ENCODE results near the gene CDK6.

The CDK6 gene

GRCh38 chr7:92576296-92576695, 260.1 kb downstream of the CDK6 start:
- Histone ChIP-seq H4K8ac (ENCODE audit: low read depth, low read length) (no peak overlapping the region), H2BK5ac (ENCODE audit: low read length) (no peak overlapping the region), H3K4me2 (ENCODE audit: insufficient read depth, low read length, poor library complexity, severe bottlenecking) (no peak overlapping the region), H3K18ac (ENCODE audit: low read length) (no peak overlapping the region), H2BK12ac (ENCODE audit: low read length) (no peak overlapping the region), H3K36me3 (replicated peaks in 1 of 2; ENCODE audit: control insufficient read depth in 2 of 2, insufficient read depth in 2 of 2, low read length in 2 of 2) (peaks cover 12 to 97% of the 10 kb centered on the region in 2 donors), H3K79me1 (ENCODE audit: low read depth, low read length) (no peaks in the 10 kb centered on the region), H3K9me3 (replicated peaks in 1 of 2; ENCODE audit: control insufficient read depth in 2 of 2, insufficient read depth in 1 of 2, low read depth in 1 of 2, low read length in 2 of 2) (no peaks in the 10 kb centered on the region), H3K4me3 (ENCODE audit: low read length in 2 of 2) (no peak overlapping the region), H2AK5ac (ENCODE audit: low read depth, low read length) (no peak overlapping the region), H3K27me3 (ENCODE audit: control insufficient read depth in 3 of 3, insufficient read depth in 3 of 3, low read depth in 1 of 3, low read length in 3 of 3) (no peaks in the 10 kb centered on the region), H3K4ac (ENCODE audit: low read length) (no peak overlapping the region), H3K23ac (ENCODE audit: low read depth, low read length, poor library complexity) (no peak overlapping the region), H3K14ac (ENCODE audit: low read length) (no peak overlapping the region), H2BK15ac (ENCODE audit: low read length) (no peak overlapping the region), H2BK120ac (ENCODE audit: low read depth, low read length) (no peak overlapping the region), H2AFZ (ENCODE audit: low read length) (no peak overlapping the region), H3K27ac (replicated peaks; ENCODE audit: low read length) (no peak overlapping the region), H3K4me1 (ENCODE audit: control insufficient read depth in 2 of 2, insufficient read depth in 1 of 2, low read depth in 1 of 2, low read length in 2 of 2) (no peaks in the 10 kb centered on the region), H4K91ac (ENCODE audit: low read depth, low read length, poor library complexity) (no peak overlapping the region), H3K9ac (ENCODE audit: low read depth, low read length, poor library complexity) (no peak overlapping the region)
- no CpG with 5 or more reads among the region's 3 CpGs for WGBS, 2 donors (ENCODE audit: extremely low coverage in 2 of 2, insufficient read length in 2 of 2, insufficient replicate concordance in 1 of 2)
- DNase-seq (ENCODE audit: low spot score) = no peak

- Histone ChIP-seq H3K79me1 (ENCODE audit: low read depth, low read length) (peaks cover 1% of the 10 kb centered on the region), H2BK120ac (ENCODE audit: low read depth, low read length) (no peak overlapping the region), H3K4me3 (ENCODE audit: low read length in 2 of 2) (no peak overlapping the region), H3K27me3 (ENCODE audit: control insufficient read depth in 3 of 3, insufficient read depth in 3 of 3, low read depth in 1 of 3, low read length in 3 of 3) (no peaks in the 10 kb centered on the region), H3K9ac (ENCODE audit: low read depth, low read length, poor library complexity) (no peak overlapping the region), H3K18ac (ENCODE audit: low read length) (no peak overlapping the region), H2BK5ac (ENCODE audit: low read length) (no peak overlapping the region), H2BK12ac (ENCODE audit: low read length) (no peak overlapping the region), H3K9me3 (replicated peaks in 1 of 2; ENCODE audit: control insufficient read depth in 2 of 2, insufficient read depth in 1 of 2, low read depth in 1 of 2, low read length in 2 of 2) (no peaks in the 10 kb centered on the region), H3K27ac (replicated peaks; ENCODE audit: low read length) (no peak overlapping the region), H2AK5ac (ENCODE audit: low read depth, low read length) (no peak overlapping the region), H4K91ac (ENCODE audit: low read depth, low read length, poor library complexity) (no peak overlapping the region), H3K4me2 (ENCODE audit: insufficient read depth, low read length, poor library complexity, severe bottlenecking) (no peak overlapping the region), H3K36me3 (replicated peaks in 1 of 2; ENCODE audit: control insufficient read depth in 2 of 2, insufficient read depth in 2 of 2, low read length in 2 of 2) (peaks cover 13 to 95% of the 10 kb centered on the region in 2 donors), H3K23ac (ENCODE audit: low read depth, low read length, poor library complexity) (no peak overlapping the region), H2AFZ (ENCODE audit: low read length) (no peak overlapping the region), H4K8ac (ENCODE audit: low read depth, low read length) (no peak overlapping the region), H2BK15ac (ENCODE audit: low read length) (no peak overlapping the region), H3K4me1 (ENCODE audit: control insufficient read depth in 2 of 2, insufficient read depth in 1 of 2, low read depth in 1 of 2, low read length in 2 of 2) (no peaks in the 10 kb centered on the region), H3K4ac (ENCODE audit: low read length) (no peak overlapping the region), H3K14ac (ENCODE audit: low read length) (no peak overlapping the region)
- no peak for DNase-seq (ENCODE audit: low spot score)
- WGBS, 2 donors (ENCODE audit: extremely low coverage in 2 of 2, insufficient read length in 2 of 2, insufficient replicate concordance in 1 of 2) = no CpG with 5 or more reads among the region's 4 CpGs
These were observed 267.2 kb downstream of the CDK6 start for GRCh38 chr7:92569137-92569536.

GRCh38 chr7:92567460-92567859, 268.9 kb downstream of the CDK6 start:
- peaks cover 10 to 95% of the 10 kb centered on the region in 2 donors for H3K36me3 ChIP-seq (replicated peaks in 1 of 2; ENCODE audit: control insufficient read depth in 2 of 2, insufficient read depth in 2 of 2, low read length in 2 of 2)
- no peak overlapping the region for H2AK5ac ChIP-seq (ENCODE audit: low read depth, low read length)
- no peaks in the 10 kb centered on the region for H3K9me3 ChIP-seq (replicated peaks in 1 of 2; ENCODE audit: control insufficient read depth in 2 of 2, insufficient read depth in 1 of 2, low read depth in 1 of 2, low read length in 2 of 2)
- no peak overlapping the region for H3K27ac ChIP-seq (replicated peaks; ENCODE audit: low read length)
- no peak overlapping the region for H3K4me3 ChIP-seq (ENCODE audit: low read length in 2 of 2)
- H3K23ac ChIP-seq (ENCODE audit: low read depth, low read length, poor library complexity) = no peak overlapping the region
- no peak overlapping the region for H2BK120ac ChIP-seq (ENCODE audit: low read depth, low read length)
- no peak overlapping the region for H4K91ac ChIP-seq (ENCODE audit: low read depth, low read length, poor library complexity)
- H3K27me3 ChIP-seq (ENCODE audit: control insufficient read depth in 3 of 3, insufficient read depth in 3 of 3, low read depth in 1 of 3, low read length in 3 of 3) = no peaks in the 10 kb centered on the region
- DNase-seq (ENCODE audit: low spot score) = no peak
- no peak overlapping the region for H3K18ac ChIP-seq (ENCODE audit: low read length)
- H2BK12ac ChIP-seq (ENCODE audit: low read length) = no peak overlapping the region
- no CpG with 5 or more reads among the region's 6 CpGs for WGBS, 2 donors (ENCODE audit: extremely low coverage in 2 of 2, insufficient read length in 2 of 2, insufficient replicate concordance in 1 of 2)
- H2BK15ac ChIP-seq (ENCODE audit: low read length) = no peak overlapping the region
- no peak overlapping the region for H3K4ac ChIP-seq (ENCODE audit: low read length)
- no peak overlapping the region for H2BK5ac ChIP-seq (ENCODE audit: low read length)
- H2AFZ ChIP-seq (ENCODE audit: low read length) = no peak overlapping the region
- H3K14ac ChIP-seq (ENCODE audit: low read length) = no peak overlapping the region
- peaks cover 1% of the 10 kb centered on the region for H3K79me1 ChIP-seq (ENCODE audit: low read depth, low read length)
- H4K8ac ChIP-seq (ENCODE audit: low read depth, low read length) = no peak overlapping the region
- no peak overlapping the region for H3K4me2 ChIP-seq (ENCODE audit: insufficient read depth, low read length, poor library complexity, severe bottlenecking)
- no peak overlapping the region for H3K9ac ChIP-seq (ENCODE audit: low read depth, low read length, poor library complexity)
- H3K4me1 ChIP-seq (ENCODE audit: control insufficient read depth in 2 of 2, insufficient read depth in 1 of 2, low read depth in 1 of 2, low read length in 2 of 2) = peaks cover 0 to 3% of the 10 kb centered on the region in 2 donors

- H3K4me1 ChIP-seq (ENCODE audit: control insufficient read depth in 2 of 2, insufficient read depth in 1 of 2, low read depth in 1 of 2, low read length in 2 of 2) = peaks cover 0 to 3% of the 10 kb centered on the region in 2 donors
- no peak overlapping the region for H3K4me3 ChIP-seq (ENCODE audit: low read length in 2 of 2)
- no peak overlapping the region for H3K14ac ChIP-seq (ENCODE audit: low read length)
- no peak overlapping the region for H2BK120ac ChIP-seq (ENCODE audit: low read depth, low read length)
- no peak overlapping the region for H2BK12ac ChIP-seq (ENCODE audit: low read length)
- H3K18ac ChIP-seq (ENCODE audit: low read length) = no peak overlapping the region
- H4K8ac ChIP-seq (ENCODE audit: low read depth, low read length) = no peak overlapping the region
- H3K4me2 ChIP-seq (ENCODE audit: insufficient read depth, low read length, poor library complexity, severe bottlenecking) = no peak overlapping the region
- peaks cover 5 to 82% of the 10 kb centered on the region in 2 donors for H3K36me3 ChIP-seq (replicated peaks in 1 of 2; ENCODE audit: control insufficient read depth in 2 of 2, insufficient read depth in 2 of 2, low read length in 2 of 2)
- H3K4ac ChIP-seq (ENCODE audit: low read length) = no peak overlapping the region
- no peaks in the 10 kb centered on the region for H3K9me3 ChIP-seq (replicated peaks in 1 of 2; ENCODE audit: control insufficient read depth in 2 of 2, insufficient read depth in 1 of 2, low read depth in 1 of 2, low read length in 2 of 2)
- H3K79me1 ChIP-seq (ENCODE audit: low read depth, low read length) = no peaks in the 10 kb centered on the region
- H2BK15ac ChIP-seq (ENCODE audit: low read length) = no peak overlapping the region
- H3K27me3 ChIP-seq (ENCODE audit: control insufficient read depth in 3 of 3, insufficient read depth in 3 of 3, low read depth in 1 of 3, low read length in 3 of 3) = no peaks in the 10 kb centered on the region
- WGBS, 2 donors (ENCODE audit: extremely low coverage in 2 of 2, insufficient read length in 2 of 2, insufficient replicate concordance in 1 of 2) = no CpG with 5 or more reads among the region's 2 CpGs
- H3K9ac ChIP-seq (ENCODE audit: low read depth, low read length, poor library complexity) = no peak overlapping the region
- no peak overlapping the region for H4K91ac ChIP-seq (ENCODE audit: low read depth, low read length, poor library complexity)
- no peak overlapping the region for H2BK5ac ChIP-seq (ENCODE audit: low read length)
- H3K23ac ChIP-seq (ENCODE audit: low read depth, low read length, poor library complexity) = no peak overlapping the region
- DNase-seq (ENCODE audit: low spot score) = peak; percentile 3
- no peak overlapping the region for H2AK5ac ChIP-seq (ENCODE audit: low read depth, low read length)
- no peak overlapping the region for H2AFZ ChIP-seq (ENCODE audit: low read length)
- H3K27ac ChIP-seq (replicated peaks; ENCODE audit: low read length) = peak overlapping the region; percentile 19
These were observed 273.0 kb downstream of the CDK6 start for GRCh38 chr7:92563345-92563744.

Measured in neuronal stem cell (in vitro differentiated cells).